HG03575 (cell line): ENCODE measurements around the gene HS6ST1.

Experiments
- ATAC-seq: cut with Tn5 transposase; IDR thresholded peaks from one replicate; pipeline ENCODE4 v1.9.1; 2021; ENCODE audit not compliant: unreplicated experiment, insufficient number of reproducible peaks, low FRiP score; ENCODE audit errors: extremely low read depth

Gene HS6ST1

GRCh38 chr2:128313931-128314347 is 4.7 kb downstream of the HS6ST1 start:
- ATAC-seq = no peak

- ATAC-seq = no peak
Observed at GRCh38 chr2:128313091-128313836, 5.4 kb downstream of the HS6ST1 start.

- no peak for ATAC-seq
Observed at GRCh38 chr2:128312411-128312810, 6.3 kb downstream of the HS6ST1 start.

- ATAC-seq = no peak
Observed at GRCh38 chr2:128311755-128312341, 6.8 kb downstream of the HS6ST1 start.

GRCh38 chr2:128311216-128311754 is 7.4 kb downstream of the HS6ST1 start:
- ATAC-seq = no peak

- no peak for ATAC-seq
Observed at GRCh38 chr2:128310761-128311160, 7.9 kb downstream of the HS6ST1 start.

GRCh38 chr2:128310094-128310716 is 8.5 kb downstream of the HS6ST1 start:
- ATAC-seq = no peak

- ATAC-seq = no peak
Observed at GRCh38 chr2:128309280-128310093, 9.2 kb downstream of the HS6ST1 start.

- no peak for ATAC-seq
Observed at GRCh38 chr2:128308889-128309279, 9.8 kb downstream of the HS6ST1 start.

- ATAC-seq = no peak
Observed at GRCh38 chr2:128308284-128308731, 10.4 kb downstream of the HS6ST1 start.

GRCh38 chr2:128307595-128307994 is 11.1 kb downstream of the HS6ST1 start:
- ATAC-seq = no peak

- ATAC-seq = no peak
Observed at GRCh38 chr2:128306931-128307460, 11.7 kb downstream of the HS6ST1 start.

- no peak for ATAC-seq
Observed at GRCh38 chr2:128306081-128306930, 12.4 kb downstream of the HS6ST1 start.

- no peak for ATAC-seq
Observed at GRCh38 chr2:128305555-128306080, 13.1 kb downstream of the HS6ST1 start.

GRCh38 chr2:128304715-128305554 is 13.7 kb downstream of the HS6ST1 start:
- ATAC-seq = no peak

GRCh38 chr2:128304330-128304714 is 14.3 kb downstream of the HS6ST1 start:
- no peak for ATAC-seq

GRCh38 chr2:128303911-128304310 is 14.8 kb downstream of the HS6ST1 start:
- ATAC-seq = no peak
